Testis (tissue), 2 donors: Measurements from ENCODE around the gene DST.

ENCODE experiments used
- CTCF ChIP-seq, 3 experiments: fragments of 450-650 bp in 2 of 3; fragments of 200-600 bp in 1 of 3; sonication (generic) in 1 of 3; IDR thresholded peaks; one replicate each; pipeline ENCODE4 v1.5.1; 2016 to 2019; ENCODE audit warnings: antibody characterized with exemption in 3 of 3, mild to moderate bottlenecking in 2 of 3, moderate library complexity in 1 of 3
- POLR2A ChIP-seq: fragments of 450-650 bp; IDR thresholded peaks from one replicate; pipeline ENCODE4 v1.6.1; 2017; ENCODE audit warnings: antibody characterized with exemption, mild to moderate bottlenecking, moderate library complexity

GRCh38 chr6:56488281-56488680, 154.4 kb downstream of the DST start:
- no peak for TF ChIP-seq CTCF (IDR thresholded peaks at IDR 0.05)
- no peak for TF ChIP-seq POLR2A
